ENCODE measurements around the gene ANO1. TPM values are rescaled to one million over a fixed set of nuclear protein-coding genes. Genes with fewer than 3 reads are reported as not detected.

Gene ANO1
- total and polyA plus RNA-seq, 2 of the 8 experiments (the other 6 are each of a cell fraction or from before 2014, with no cell fraction given): 4.7 to 5.0 TPM

DNA sequence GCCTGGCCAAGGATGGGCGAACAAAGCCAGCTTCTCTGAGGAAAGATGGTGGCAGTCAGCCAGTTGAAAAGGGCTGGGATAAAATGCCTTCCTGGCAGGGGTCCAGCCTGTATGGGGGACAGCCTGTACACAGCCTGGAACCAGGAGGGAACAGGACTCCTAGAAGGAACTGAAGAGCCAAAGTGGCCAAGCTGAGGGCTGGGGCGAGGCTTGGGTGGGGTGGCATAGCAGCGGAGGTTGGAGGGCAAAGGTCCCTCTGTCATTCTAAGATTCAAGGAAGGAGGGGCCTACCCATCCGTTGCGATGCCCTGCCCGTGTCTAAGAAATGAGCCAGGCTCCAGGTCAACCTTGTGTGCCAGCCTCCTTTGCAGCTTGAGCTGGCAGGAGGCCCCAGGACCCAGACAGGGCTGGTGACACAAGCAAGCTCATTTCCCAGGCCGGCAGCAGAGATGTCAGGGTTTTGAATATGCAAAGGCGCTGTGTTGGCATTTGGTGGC is 147.6 kb downstream of the ANO1 start (continued):
- TF ChIP-seq RXRA (IDR thresholded peaks at IDR 0.05; ENCODE audit: insufficient read depth, low read depth, low read length): no peak
- no peak for TF ChIP-seq EZH2 (IDR thresholded peaks at IDR 0.05; ENCODE audit: low read depth, low read length, severe bottlenecking)
- TF ChIP-seq CBX5 (IDR thresholded peaks at IDR 0.05; ENCODE audit: low read depth, low read length): no peak
